Activated T-cell treated with anti-CD3 and anti-CD28 coated beads, Interleukin-2, amount 50 U/mL, for 72 hours (primary cell): ENCODE measurements around the gene PKD1L1. TPM values are rescaled to one million over a fixed set of nuclear protein-coding genes. Genes with fewer than 3 reads are reported as not detected.

Experiments used
- ATAC-seq, 2 donors: fragments of 150-1000 bp; cut with Tn5 transposase; replicated peaks in 1 of 2; 2 replicates each; pipeline ENCODE4 v1.10.0; 2021; ENCODE audit warnings: moderate library complexity in 2 of 2, mild to moderate bottlenecking in 1 of 2
- DNase-seq, 2 donors: peaks; one replicate each; pipeline ENCODE4 v3.0.0; 2021 to 2022; ENCODE audit warnings: mixed read lengths in 1 of 2
- H3K27ac Mint-ChIP-seq: one replicate; pipeline ENCODE4 v1.8.0; 2022; ENCODE audit warnings: mild to moderate bottlenecking, moderate library complexity, mixed read lengths
- H3K27me3 Mint-ChIP-seq: one replicate; pipeline ENCODE4 v1.8.0; 2022; ENCODE audit warnings: low read depth, mixed read lengths
- H3K36me3 Mint-ChIP-seq, 2 donors: one replicate each; pipeline ENCODE4 v1.8.0; 2022; ENCODE audit warnings: mixed read lengths in 2 of 2, mild to moderate bottlenecking in 1 of 2; ENCODE audit not compliant: insufficient read depth in 2 of 2
- H3K4me1 Mint-ChIP-seq: one replicate; pipeline ENCODE4 v1.8.0; 2022; ENCODE audit warnings: low read depth, mixed read lengths
- H3K4me3 Mint-ChIP-seq, 2 donors: one replicate each; pipeline ENCODE4 v1.8.0; 2022; ENCODE audit warnings: mild to moderate bottlenecking in 2 of 2, mixed read lengths in 2 of 2, moderate library complexity in 2 of 2
- H3K9me3 Mint-ChIP-seq, 2 donors: one replicate each; pipeline ENCODE4 v1.8.0; 2022; ENCODE audit warnings: mixed read lengths in 2 of 2
- total RNA-seq, 2 donors: library from RNA; stranded (reverse); gene quantifications; one replicate each; pipeline ENCODE4 v1.2.3, GENCODE V29; 2022

PKD1L1 gene
- total RNA-seq, 2 donors from 2014 or later: 0.10 to 0.35 TPM

DNA sequence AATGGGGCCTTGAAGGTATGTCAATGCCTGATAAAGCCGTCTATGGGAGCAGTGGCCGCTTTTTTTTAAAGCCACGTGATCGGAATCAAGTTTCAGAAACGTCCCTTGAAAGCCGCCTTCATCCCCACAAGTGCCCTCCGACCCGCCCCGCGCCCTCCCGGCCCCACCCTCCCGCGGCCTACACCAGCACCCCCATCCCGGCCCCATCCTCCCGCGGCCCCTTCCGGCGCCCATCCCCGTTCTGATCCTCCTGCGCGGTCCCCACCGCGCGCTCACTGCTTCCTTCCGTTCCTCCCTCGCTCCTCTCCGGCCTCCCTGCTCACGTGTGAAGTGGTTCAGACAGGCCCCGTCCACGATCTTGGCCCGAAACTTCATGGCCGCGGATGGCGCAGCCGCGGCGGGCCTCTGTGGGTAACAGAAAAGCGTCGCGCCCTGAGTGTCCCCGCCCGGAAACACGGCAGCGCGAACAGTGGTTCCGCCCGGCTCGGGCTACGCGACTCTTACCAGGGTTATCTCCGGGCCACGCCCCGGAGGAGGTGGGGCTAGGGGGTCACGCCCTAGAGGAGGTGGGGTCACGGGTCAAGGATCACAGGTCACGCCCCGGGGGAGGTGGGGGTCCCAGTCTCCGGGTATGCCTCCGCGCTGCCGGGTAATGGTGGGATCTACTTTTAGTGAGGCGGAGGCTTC is 31.0 kb upstream of the PKD1L1 start, which contains the start of gene HUS1:
HUS1 (minus strand) TSS at position 471 of the 687 bp plus-strand sequence; CDS start at position 375, 96 bp downstream.
- ATAC-seq: peak; percentile 99

DNA sequence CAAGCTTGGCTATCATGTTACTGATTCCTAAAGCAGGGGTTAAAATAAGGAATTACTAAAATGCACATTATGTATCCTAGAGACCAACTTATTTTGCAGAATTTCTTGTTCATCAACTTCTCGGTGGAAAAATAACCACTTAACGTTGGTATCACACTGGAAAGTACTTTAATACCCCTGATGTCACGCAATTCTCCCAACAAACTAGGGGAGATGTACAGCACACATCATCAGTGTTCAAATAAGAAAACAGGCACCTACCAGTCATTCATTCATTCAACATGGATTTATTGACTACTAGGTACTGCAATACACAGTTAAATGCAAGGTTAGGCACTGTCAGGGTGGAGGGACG is 30.5 kb upstream of the PKD1L1 start:
- DNase-seq: no peak
- Mint-ChIP-seq H3K4me1 (peaks cover 45% of the 10 kb centered on the region), H3K27me3 (no peaks in the 10 kb centered on the region), H3K4me3 (peak overlapping the region; percentile 89 to 91), H3K9me3 (no peaks in the 10 kb centered on the region), H3K36me3 (peaks cover 17 to 36% of the 10 kb centered on the region in 2 donors), H3K27ac (peak overlapping the region; percentile 91)
- no peak for ATAC-seq

More for the DNA sequence above, 31.0 kb upstream of the PKD1L1 start, which contains the start of gene HUS1:
- Mint-ChIP-seq H3K27me3 (no peaks in the 10 kb centered on the region), H3K4me3 (peak within 1 kb of the TSS; percentile 89 to 91), H3K9me3 (no peaks in the 10 kb centered on the region), H3K4me1 (peaks cover 39% of the 10 kb centered on the region), H3K36me3 (peaks cover 15 to 31% of the 10 kb centered on the region in 2 donors), H3K27ac (peak within 1 kb of the TSS; percentile 91)
- peak; percentile 93 to 96 for DNase-seq

GRCh38 chr7:47973739-47974138 is 25.5 kb upstream of the PKD1L1 start:
- Mint-ChIP-seq H3K4me3 (peak overlapping the region; percentile 22 to 44), H3K4me1 (peaks cover 73% of the 10 kb centered on the region), H3K27me3 (no peaks in the 10 kb centered on the region), H3K36me3 (peaks cover 26 to 49% of the 10 kb centered on the region in 2 donors), H3K27ac (peak overlapping the region; percentile 85), H3K9me3 (no peaks in the 10 kb centered on the region)
- peak; percentile 68 to 70 for ATAC-seq
- DNase-seq: no peak

DNA sequence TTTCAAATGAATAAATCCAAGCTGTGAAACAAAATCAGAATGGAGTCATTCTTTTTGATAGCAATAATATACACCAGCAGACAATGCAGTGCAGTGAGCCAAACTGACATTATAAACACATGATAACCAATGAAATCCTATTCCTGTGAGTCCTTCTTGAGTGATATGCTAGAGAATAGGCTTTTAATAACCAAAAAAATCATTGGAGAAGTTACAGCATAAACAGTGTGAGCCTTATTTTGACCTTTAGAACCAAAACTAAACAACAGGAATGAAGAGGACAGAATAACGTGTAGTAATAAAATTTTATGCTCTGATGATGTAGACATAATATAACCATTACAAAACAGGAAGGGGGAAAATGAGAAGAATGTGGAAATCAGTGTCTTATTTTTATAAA is 22.5 kb upstream of the PKD1L1 start:
- Mint-ChIP-seq H3K27ac (peak overlapping the region; percentile 35), H3K9me3 (no peaks in the 10 kb centered on the region)

DNA sequence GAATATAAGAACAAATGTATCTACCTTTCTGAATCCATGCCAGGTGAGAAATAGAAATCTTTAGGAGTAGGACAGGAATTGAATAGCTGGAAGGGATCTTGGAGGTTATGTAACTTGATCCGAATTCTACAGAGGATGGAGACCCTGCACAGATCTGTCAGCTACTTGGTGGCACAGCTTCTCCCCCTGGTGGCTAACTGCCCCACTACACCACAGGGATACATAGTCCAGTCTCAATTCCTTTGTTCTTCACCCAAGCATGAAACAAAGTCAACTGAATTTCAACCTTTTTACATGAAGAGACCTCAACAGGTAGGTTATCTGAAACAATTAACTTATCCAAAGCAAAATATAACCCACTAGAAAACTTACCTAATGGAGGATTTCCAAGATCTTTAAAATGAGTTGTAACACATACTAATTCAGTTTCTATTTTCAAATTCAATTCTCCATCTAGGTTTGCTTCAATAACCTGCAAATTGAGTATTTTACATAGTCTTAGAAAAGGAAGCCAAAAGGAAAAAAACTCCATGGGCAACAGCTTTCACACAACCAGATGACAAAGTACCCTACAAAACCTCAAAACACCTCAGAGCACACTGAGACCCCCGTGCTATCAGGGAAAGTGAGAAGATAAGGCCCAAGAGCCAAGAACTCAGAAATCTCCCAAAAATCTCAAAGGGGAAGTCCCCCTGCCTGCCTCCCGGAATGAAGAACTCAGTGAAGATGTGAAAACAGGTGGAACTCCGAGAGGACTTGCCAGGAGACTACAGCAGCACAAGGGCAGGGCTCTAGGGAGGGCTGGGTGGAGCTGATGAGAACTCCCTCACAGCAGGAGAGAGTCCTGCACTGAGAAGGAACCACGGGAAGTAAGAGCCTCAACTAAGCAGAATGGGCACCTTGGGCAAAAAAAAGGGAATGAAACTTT is 20.8 kb upstream of the PKD1L1 start:
- ATAC-seq: peak; percentile 61 to 62
- DNase-seq: peak; percentile 63 to 65
- no peaks in the 10 kb centered on the region for H3K9me3 Mint-ChIP-seq
- H3K4me1 Mint-ChIP-seq: peaks cover 51% of the 10 kb centered on the region
- no peaks in the 10 kb centered on the region for H3K27me3 Mint-ChIP-seq
- peaks cover 21 to 32% of the 10 kb centered on the region in 2 donors for H3K36me3 Mint-ChIP-seq
- H3K4me3 Mint-ChIP-seq: no peak overlapping the region
- H3K27ac Mint-ChIP-seq: peak overlapping the region; percentile 72

More for the DNA sequence above, 22.5 kb upstream of the PKD1L1 start:
- Mint-ChIP-seq H3K27me3 (no peaks in the 10 kb centered on the region), H3K4me1 (peaks cover 60% of the 10 kb centered on the region), H3K36me3 (peaks cover 26 to 38% of the 10 kb centered on the region in 2 donors), H3K4me3 (no peak overlapping the region)
- ATAC-seq (no peak), DNase-seq (no peak)

DNA sequence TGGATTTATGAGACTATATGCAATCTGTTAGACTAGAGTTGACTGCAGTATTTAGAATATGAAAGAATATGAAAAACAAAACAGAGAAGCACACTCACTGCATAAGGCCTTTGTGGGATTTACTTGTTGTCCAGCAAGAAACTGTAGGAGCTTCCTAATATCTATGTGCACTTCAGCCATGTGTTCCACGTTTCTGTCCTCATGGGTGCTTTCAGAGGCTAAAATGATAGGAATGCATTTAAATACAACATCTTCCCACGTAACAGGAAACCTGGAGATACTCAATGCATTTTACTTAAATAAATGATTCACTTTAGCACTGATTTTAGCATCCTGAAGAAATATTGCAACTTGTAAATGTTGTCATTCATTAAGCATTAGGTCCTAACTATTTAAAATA is 19.4 kb upstream of the PKD1L1 start:
- H3K36me3 Mint-ChIP-seq: peaks cover 18 to 25% of the 10 kb centered on the region in 2 donors
- H3K27ac Mint-ChIP-seq: no peak overlapping the region
- DNase-seq (no peak), ATAC-seq (no peak)
- peaks cover 37% of the 10 kb centered on the region for H3K4me1 Mint-ChIP-seq
- H3K27me3 Mint-ChIP-seq: no peaks in the 10 kb centered on the region
- H3K9me3 Mint-ChIP-seq: no peaks in the 10 kb centered on the region
- no peak overlapping the region for H3K4me3 Mint-ChIP-seq

DNA sequence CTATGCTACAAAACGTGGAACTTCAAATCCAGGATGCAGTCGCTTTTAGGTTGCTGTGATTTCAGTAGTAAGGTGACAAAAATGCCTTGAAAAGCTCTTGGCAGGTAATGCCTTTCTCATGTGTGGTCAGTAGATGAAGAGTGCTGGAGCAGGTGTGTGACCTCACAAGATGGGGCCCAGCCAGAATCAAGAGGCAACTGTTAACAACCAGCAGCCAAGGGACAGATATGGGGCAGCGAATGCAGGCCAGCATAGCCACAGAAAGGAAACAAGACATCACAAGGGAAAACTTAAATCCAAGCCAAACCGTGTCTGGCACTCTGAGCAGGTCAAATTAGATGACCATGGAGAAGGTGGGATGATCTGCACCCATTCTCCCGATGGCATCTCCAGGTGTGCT is 18.9 kb upstream of the PKD1L1 start:
- H3K4me1 Mint-ChIP-seq: peaks cover 31% of the 10 kb centered on the region
- no peak overlapping the region for H3K27ac Mint-ChIP-seq
- H3K27me3 Mint-ChIP-seq: no peaks in the 10 kb centered on the region
- H3K4me3 Mint-ChIP-seq: no peak overlapping the region
- DNase-seq (no peak), ATAC-seq (no peak)
- H3K9me3 Mint-ChIP-seq: no peaks in the 10 kb centered on the region
- H3K36me3 Mint-ChIP-seq: peaks cover 18 to 28% of the 10 kb centered on the region in 2 donors

GRCh38 chr7:47965456-47965855 is 17.2 kb upstream of the PKD1L1 start:
- Mint-ChIP-seq H3K9me3 (no peaks in the 10 kb centered on the region), H3K36me3 (peaks cover 16 to 44% of the 10 kb centered on the region in 2 donors), H3K27ac (no peak overlapping the region), H3K4me1 (peaks cover 18% of the 10 kb centered on the region), H3K27me3 (no peaks in the 10 kb centered on the region), H3K4me3 (no peak overlapping the region)
- DNase-seq: no peak
- no peak for ATAC-seq

DNA sequence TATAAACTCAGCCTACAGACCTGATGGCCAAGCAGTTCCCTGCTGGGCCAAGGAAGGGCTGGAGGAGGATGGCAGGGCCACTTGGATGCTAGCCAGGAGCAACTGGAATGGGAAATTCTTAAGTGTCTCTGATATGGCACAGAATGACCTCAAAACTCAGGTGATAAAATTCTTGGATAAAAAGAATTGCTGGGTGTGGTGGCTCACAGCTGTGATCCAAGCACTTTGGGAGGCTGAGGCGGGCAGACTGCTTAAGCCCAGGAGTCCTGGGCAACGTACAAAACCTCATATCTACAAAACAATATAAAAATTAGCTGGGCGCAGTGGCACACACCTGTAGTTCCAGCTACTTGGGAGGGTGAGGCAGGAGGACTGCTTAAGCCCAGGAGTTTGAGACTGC is 14.0 kb upstream of the PKD1L1 start:
- Mint-ChIP-seq H3K27me3 (no peaks in the 10 kb centered on the region), H3K4me1 (peaks cover 7% of the 10 kb centered on the region), H3K27ac (peak overlapping the region; percentile 66), H3K9me3 (no peaks in the 10 kb centered on the region), H3K36me3 (peaks cover 8 to 42% of the 10 kb centered on the region in 2 donors), H3K4me3 (no peak overlapping the region)
- ATAC-seq (no peak), DNase-seq (no peak)

DNA sequence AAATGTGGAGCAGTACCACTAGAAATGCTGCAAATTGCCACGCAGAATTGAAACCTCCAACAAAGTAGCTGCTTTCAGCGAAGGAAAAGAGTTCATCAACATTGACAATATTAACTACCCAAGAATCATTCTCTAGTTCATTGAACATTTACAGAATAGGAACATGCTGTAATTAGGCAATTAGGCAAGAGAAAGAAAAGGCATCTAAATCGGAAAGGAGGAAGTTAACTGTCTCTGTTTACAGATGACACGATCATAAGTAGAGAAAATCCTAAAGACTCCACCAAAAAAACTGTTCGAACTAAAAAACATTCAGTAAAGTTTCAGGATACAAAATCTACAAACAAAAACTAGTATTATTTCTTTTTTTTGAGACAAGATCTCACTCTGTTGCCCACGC is 8.9 kb upstream of the PKD1L1 start:
- H3K4me1 Mint-ChIP-seq: peaks cover 8% of the 10 kb centered on the region
- DNase-seq: no peak
- no peak for ATAC-seq
- H3K27ac Mint-ChIP-seq: no peak overlapping the region
- H3K27me3 Mint-ChIP-seq: no peaks in the 10 kb centered on the region
- peaks cover 1 to 28% of the 10 kb centered on the region in 2 donors for H3K36me3 Mint-ChIP-seq
- no peak overlapping the region for H3K4me3 Mint-ChIP-seq
- H3K9me3 Mint-ChIP-seq: no peaks in the 10 kb centered on the region

GRCh38 chr7:47956220-47956619 is 8.0 kb upstream of the PKD1L1 start:
- Mint-ChIP-seq H3K4me1 (peaks cover 8% of the 10 kb centered on the region), H3K9me3 (no peaks in the 10 kb centered on the region), H3K4me3 (no peak overlapping the region), H3K36me3 (peaks cover 1 to 19% of the 10 kb centered on the region in 2 donors), H3K27me3 (no peaks in the 10 kb centered on the region), H3K27ac (no peak overlapping the region)
- DNase-seq (no peak), ATAC-seq (no peak)

DNA sequence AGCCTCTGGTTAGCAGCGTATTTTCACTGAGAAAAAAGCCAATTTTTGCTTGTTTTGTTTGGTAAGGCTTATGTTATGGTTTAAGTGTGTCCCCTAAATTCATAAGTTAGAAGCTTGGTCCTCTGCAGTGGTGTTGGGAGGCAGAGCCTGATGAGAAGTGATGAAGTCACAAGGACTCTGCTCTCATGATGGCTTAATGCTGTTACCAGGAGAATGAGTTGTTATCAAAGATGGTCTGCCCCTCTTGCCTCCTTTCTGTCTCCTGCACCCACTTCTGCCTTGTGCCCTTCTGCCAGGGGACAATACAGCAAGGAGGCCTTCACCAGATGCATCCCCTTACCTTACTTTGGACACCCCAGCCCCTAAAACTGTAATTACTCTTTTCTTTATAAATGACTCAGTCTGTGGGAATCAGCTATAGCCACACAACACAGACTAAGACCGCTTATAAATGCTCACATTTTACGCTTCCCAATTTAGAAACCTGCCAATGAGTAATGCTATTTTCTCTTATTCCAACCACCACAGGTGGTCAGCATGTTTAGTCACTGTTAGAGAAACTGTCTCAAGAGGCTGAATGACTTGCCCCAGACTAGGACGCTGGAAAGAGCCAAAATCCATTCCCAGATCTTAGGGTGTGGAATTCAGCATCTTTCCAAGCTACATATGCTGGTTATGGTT is 6.1 kb upstream of the PKD1L1 start:
- Mint-ChIP-seq H3K4me3 (no peak overlapping the region), H3K27ac (peak overlapping the region; percentile 40), H3K9me3 (no peaks in the 10 kb centered on the region), H3K36me3 (peaks cover 0 to 12% of the 10 kb centered on the region in 2 donors), H3K4me1 (peaks cover 8% of the 10 kb centered on the region), H3K27me3 (no peaks in the 10 kb centered on the region)
- no peak for DNase-seq
- peak in 1 of 2 donors; percentile 48 for ATAC-seq

- Mint-ChIP-seq H3K36me3 (peaks cover 0 to 12% of the 10 kb centered on the region in 2 donors), H3K4me3 (no peak overlapping the region), H3K27me3 (no peaks in the 10 kb centered on the region), H3K9me3 (no peaks in the 10 kb centered on the region), H3K4me1 (peaks cover 8% of the 10 kb centered on the region), H3K27ac (no peak overlapping the region)
- ATAC-seq: peak in 1 of 2 donors; percentile 25
- no peak for DNase-seq
Observed at GRCh38 chr7:47953822-47954221, 5.6 kb upstream of the PKD1L1 start.
